Measurements from ENCODE around the gene EVC.

- no peak for TF ChIP-seq SUZ12 (IDR thresholded peaks at IDR 0.05; ENCODE audit: extremely low read depth, insufficient read depth, insufficient read length)
- TF ChIP-seq YY1 (IDR thresholded peaks at IDR 0.05; ENCODE audit: insufficient read depth, insufficient read length) = no peak
Observed at GRCh38 chr4:5800496-5800895, 89.5 kb downstream of the EVC start.

All from NT2/D1 (cell line).